MCF 10A (cell line): ENCODE measurements around the gene DNAJC17. TPM values are rescaled to one million over a fixed set of nuclear protein-coding genes. Genes with fewer than 3 reads are reported as not detected.
A peak's percentile ranks its signal among the peaks of the same experiment; 100 is the strongest.

Experiments
- BruUV-seq: library from RNA; stranded (reverse); fragments of 400-500 nt; replicated peaks from 2 replicates; lab custom pipeline; 2021; lab: Mats Ljungman, UMichigan
- CTCF ChIA-PET: fragments of 300-600 bp; sonication (Branson Sonifier 250); formaldehyde crosslinking; extraction: SDS; loops from one replicate; lab custom pipeline; 2021; ENCODE audit warnings: antibody characterized with exemption, inconsistent platforms; lab: Yijun Ruan, JAX
- POLR2A ChIA-PET: fragments of 300-600, 350-650 bp; sonication (Branson Sonifier 250); formaldehyde crosslinking; extraction: SDS; loops from one replicate; lab custom pipeline; 2020; ENCODE audit warnings: antibody characterized with exemption, inconsistent platforms; lab: Yijun Ruan, JAX
- DNase-seq: peaks from one replicate; pipeline ENCODE4 v3.0.0-alpha.2; 2018; ENCODE audit not compliant: unreplicated experiment
- H3K27ac Mint-ChIP-seq: one replicate; pipeline ENCODE4 v1.8.0; 2022; ENCODE audit warnings: mild to moderate bottlenecking, low read depth, mixed read lengths; ENCODE audit not compliant: unreplicated experiment
- H3K27me3 Mint-ChIP-seq: one replicate; pipeline ENCODE4 v1.8.0; 2022; ENCODE audit warnings: mixed read lengths; ENCODE audit not compliant: insufficient read depth, unreplicated experiment
- H3K36me3 Mint-ChIP-seq: one replicate; pipeline ENCODE4 v1.8.0; 2022; ENCODE audit warnings: mild to moderate bottlenecking, moderate library complexity, mixed read lengths; ENCODE audit not compliant: insufficient read depth, unreplicated experiment
- H3K4me1 Mint-ChIP-seq: one replicate; pipeline ENCODE4 v1.8.0; 2022; ENCODE audit warnings: mixed read lengths; ENCODE audit not compliant: insufficient read depth, unreplicated experiment
- H3K4me3 Mint-ChIP-seq: one replicate; pipeline ENCODE4 v1.8.0; 2022; ENCODE audit warnings: mild to moderate bottlenecking, moderate library complexity, mixed read lengths; ENCODE audit not compliant: unreplicated experiment
- H3K9me3 Mint-ChIP-seq: one replicate; pipeline ENCODE4 v1.8.0; 2022; ENCODE audit warnings: mixed read lengths; ENCODE audit not compliant: unreplicated experiment
- CTCF ChIP-seq: fragments of 200-600 bp; IDR thresholded peaks from one replicate; pipeline ENCODE4 v1.8.0; 2022; ENCODE audit warnings: antibody characterized with exemption, mild to moderate bottlenecking; ENCODE audit not compliant: unreplicated experiment
- intact Hi-C: fragments of 100-400 bp; cut with micrococcal nuclease; formaldehyde crosslinking; loops from 2 replicates; pipeline ENCODE4 v1.14.1; 2022
- total RNA-seq: library from RNA; stranded (reverse); gene quantifications from 2 replicates; pipeline ENCODE4 v1.2.3, GENCODE V29; 2022

The DNAJC17 gene
- total RNA-seq, 1 experiment from 2014 or later, result 55.1 TPM

DNA sequence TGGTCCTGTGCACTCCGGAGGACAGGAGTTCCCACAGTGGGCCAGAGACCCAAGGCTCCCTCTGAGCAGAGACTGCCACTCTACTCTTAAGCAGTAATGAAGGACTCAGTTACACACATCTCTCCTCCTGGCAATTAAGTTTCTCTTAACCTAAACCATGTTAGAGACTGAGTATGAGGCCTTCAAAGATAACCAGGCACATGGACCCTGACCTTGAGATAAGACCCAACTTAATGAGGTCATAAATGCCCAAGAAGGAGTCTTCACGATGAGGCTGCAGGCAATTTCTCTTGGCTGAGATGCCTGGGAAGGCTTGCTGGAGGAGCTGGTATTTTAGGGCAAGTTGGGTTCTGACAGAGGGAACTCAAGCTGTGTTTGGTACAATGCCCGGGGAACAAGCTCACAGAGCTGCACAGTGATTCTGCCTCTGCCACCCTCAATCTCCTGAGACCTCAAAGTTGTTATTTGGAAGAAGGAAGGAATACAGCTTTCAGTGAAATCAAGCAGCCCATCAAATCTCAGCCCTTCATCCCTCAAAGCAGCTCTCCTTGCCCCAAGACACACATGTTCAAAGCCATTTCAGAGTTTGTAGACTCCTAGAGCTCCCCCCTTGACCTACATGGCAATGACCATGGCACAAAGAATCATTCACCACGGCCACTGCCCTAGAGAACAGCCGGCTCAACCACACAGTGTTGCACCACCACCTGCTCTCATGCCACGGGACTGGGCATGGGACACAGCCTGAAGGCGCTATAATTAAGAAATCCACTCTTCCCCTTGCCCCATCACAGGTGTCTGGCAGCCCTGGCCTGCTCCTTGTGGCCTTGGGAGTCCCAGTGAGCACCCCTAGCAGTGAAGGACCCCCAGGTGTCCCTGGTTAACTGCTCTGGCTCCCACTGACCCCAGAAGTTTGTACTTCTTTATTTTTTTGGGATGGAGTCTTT lies 59.3 kb downstream of the DNAJC17 start:
- Mint-ChIP-seq H3K27ac (peak overlapping the region; percentile 44), H3K36me3 (peaks cover 39% of the 10 kb centered on the region), H3K4me3 (no peak overlapping the region), H3K9me3 (no peaks in the 10 kb centered on the region), H3K27me3 (no peaks in the 10 kb centered on the region), H3K4me1 (peaks cover 7% of the 10 kb centered on the region)
- no TSS peak for BruUV-seq
- POLR2A ChIA-PET, result interaction anchor here (0.6 to 3.8 kb wide), 6 partner anchors 18 to 1204 kb away, joined by 3 to 12 read pairs (median 5); partner anchors contain the start of genes C15orf62 and SPINT1
- no peak for TF ChIP-seq CTCF
- intact Hi-C loops, result loop anchor here (2.0 to 5.0 kb wide), 2 partner anchors 21 to 109 kb away; partner anchors contain the start of gene C15orf62
- DNase-seq, result peak; percentile 44
- CTCF ChIA-PET, result interaction anchor here (0.6 to 4.3 kb wide), 15 partner anchors 17 to 242 kb away, joined by 3 to 27 read pairs (median 4); partner anchors contain the start of gene C15orf62

DNA sequence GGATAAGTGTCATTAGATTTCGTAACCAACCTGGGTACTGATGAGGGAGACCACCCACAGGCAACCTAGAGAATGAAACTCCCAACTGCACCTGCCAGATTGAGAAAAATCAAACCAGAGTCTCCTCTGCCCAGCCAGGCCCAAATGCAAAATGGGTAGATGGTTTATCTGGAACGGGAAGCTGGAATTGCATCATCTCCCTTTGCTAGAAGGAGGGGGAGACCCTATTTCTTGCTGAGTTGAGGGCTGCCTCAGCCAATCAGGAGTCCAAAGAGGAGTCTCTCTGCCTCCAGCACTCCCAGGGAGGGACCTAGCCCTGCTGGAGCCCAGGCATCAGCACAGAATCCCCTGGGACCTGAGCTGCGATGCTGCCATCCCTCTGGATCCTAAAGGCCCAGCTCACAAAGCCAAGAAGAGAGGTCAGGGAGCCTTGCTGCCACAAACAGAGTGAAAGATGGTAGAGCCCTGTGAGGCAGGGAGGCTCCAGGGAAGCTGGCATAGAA lies 60.3 kb downstream of the DNAJC17 start:
- H3K4me1 Mint-ChIP-seq, result peaks cover 7% of the 10 kb centered on the region
- H3K27ac Mint-ChIP-seq, result no peak overlapping the region
- POLR2A ChIA-PET, result interaction anchor here (0.5 to 3.8 kb wide), 8 partner anchors 9 to 502 kb away, joined by 3 to 12 read pairs (median 4); partner anchors contain the start of genes C15orf62 and SPINT1
- H3K9me3 Mint-ChIP-seq, result no peaks in the 10 kb centered on the region
- no peaks in the 10 kb centered on the region for H3K27me3 Mint-ChIP-seq
- no peak overlapping the region for H3K4me3 Mint-ChIP-seq
- intact Hi-C loops, result loop anchor here (1.0 to 5.0 kb wide), 4 partner anchors 22 to 147 kb away; partner anchors contain the start of genes C15orf62 and VPS18
- H3K36me3 Mint-ChIP-seq, result peaks cover 49% of the 10 kb centered on the region
- no TSS peak for BruUV-seq
- DNase-seq, result peak; percentile 11
- no peak for TF ChIP-seq CTCF
- CTCF ChIA-PET, result interaction anchor here (0.5 to 4.3 kb wide), 21 partner anchors 10 to 309 kb away, joined by 3 to 27 read pairs (median 3); partner anchors contain the start of gene C15orf62

- Mint-ChIP-seq H3K27ac (no peak overlapping the region), H3K9me3 (no peaks in the 10 kb centered on the region), H3K36me3 (peaks cover 59% of the 10 kb centered on the region), H3K4me3 (no peak overlapping the region), H3K4me1 (peaks cover 7% of the 10 kb centered on the region), H3K27me3 (no peaks in the 10 kb centered on the region)
- DNase-seq, result no peak
- no TSS peak for BruUV-seq
- ChIA-PET CTCF (interaction anchor here (0.6 to 1.9 kb wide), 12 partner anchors 12 to 201 kb away, joined by 3 to 10 read pairs (median 4); partner anchors contain the start of genes VPS18 and ZFYVE19), POLR2A (interaction anchor here (1.0 to 2.0 kb wide), 7 partner anchors 8 to 100 kb away, joined by 3 to 14 read pairs (median 4); partner anchors contain the start of genes C15orf62, GCHFR and RAD51)
- TF ChIP-seq CTCF, result no peak
- intact Hi-C loops, result loop anchor here (5.0 kb wide), 1 partner anchor 113 kb away; no protein-coding TSS in a partner anchor
Observed at GRCh38 chr15:40744815-40745152, 62.5 kb downstream of the DNAJC17 start.
